OCI-LY1 (cell line): ENCODE data around the gene MGRN1.

ENCODE experiments used
- H2AFZ ChIP-seq: fragments of 200-600 bp; sonication (generic), shearing (Covaris generic); 2 replicates; pipeline ENCODE4 v1.6.0; 2014; ENCODE audit warnings: antibody characterized with exemption, mild to moderate bottlenecking, low read length
- H3F3A ChIP-seq: fragments of 200-600 bp; sonication (generic), shearing (Covaris generic); 2 replicates; pipeline ENCODE4 v1.6.0; 2014; ENCODE audit warnings: mild to moderate bottlenecking, antibody characterized with exemption, low read length, moderate library complexity; ENCODE audit not compliant: insufficient read depth
- H3K27ac ChIP-seq: fragments of 200-600 bp; sonication (generic); 2 replicates; pipeline ENCODE4 v1.5.1; 2014; ENCODE audit warnings: low read length, mixed run types, mild to moderate bottlenecking, low read depth; ENCODE audit not compliant: poor library complexity, severe bottlenecking
- H3K27me3 ChIP-seq: fragments of 200-600 bp; sonication (generic); 2 replicates; pipeline ENCODE4 v1.6.0; 2014; ENCODE audit warnings: antibody characterized with exemption, mild to moderate bottlenecking, low read length, moderate library complexity; ENCODE audit not compliant: insufficient read depth
- H3K36me3 ChIP-seq: fragments of 200-600 bp; sonication (generic); 2 replicates; pipeline ENCODE4 v1.6.1; 2014; ENCODE audit warnings: mild to moderate bottlenecking, antibody characterized with exemption, low read length, moderate library complexity, mixed read lengths; ENCODE audit not compliant: insufficient read depth
- H3K4me1 ChIP-seq: fragments of 200-600 bp; sonication (generic); 2 replicates; pipeline ENCODE4 v1.5.1; 2014; ENCODE audit warnings: mild to moderate bottlenecking, low read length, moderate library complexity; ENCODE audit not compliant: insufficient read depth, severe bottlenecking
- H3K4me2 ChIP-seq: fragments of 200-600 bp; sonication (generic), shearing (Covaris generic); 2 replicates; pipeline ENCODE4 v1.6.1; 2014; ENCODE audit warnings: low read length
- H3K4me3 ChIP-seq: fragments of 200-600 bp; sonication (generic); 2 replicates; pipeline ENCODE4 v1.5.1; 2014; ENCODE audit warnings: low read length, low read depth, mild to moderate bottlenecking, mixed read lengths; ENCODE audit not compliant: poor library complexity, severe bottlenecking
- H3K79me2 ChIP-seq: fragments of 200-600 bp; shearing (Covaris generic); 2 replicates; pipeline ENCODE4 v1.6.1; 2016; ENCODE audit warnings: mixed run types, low read length, mixed read lengths; ENCODE audit not compliant: insufficient read depth
- H3K9ac ChIP-seq: fragments of 200-600 bp; sonication (generic), shearing (Covaris generic); 2 replicates; pipeline ENCODE4 v1.6.1; 2014; ENCODE audit warnings: mild to moderate bottlenecking, low read length, mixed read lengths
- H3K9me2 ChIP-seq: fragments of 200-600 bp; sonication (generic), shearing (Covaris generic); 2 replicates; pipeline ENCODE4 v1.6.1; 2014; ENCODE audit warnings: low read depth, mild to moderate bottlenecking, low read length, mixed read lengths
- H3K9me3 ChIP-seq: fragments of 200-600 bp; shearing (Covaris generic); 2 replicates; pipeline ENCODE4 v1.6.1; 2014; ENCODE audit warnings: low read length, mixed read lengths
- H4K20me1 ChIP-seq: fragments of 200-600 bp; sonication (generic), shearing (Covaris generic); 2 replicates; pipeline ENCODE4 v1.6.0; 2016; ENCODE audit warnings: mild to moderate bottlenecking, low read length; ENCODE audit not compliant: insufficient read depth
- CTCF ChIP-seq: fragments of 200-600 bp; sonication (generic), shearing (Covaris generic); IDR thresholded peaks from 2 replicates; pipeline ENCODE4 v1.5.1; 2017; ENCODE audit warnings: mild to moderate bottlenecking, antibody characterized with exemption, low read length, moderate library complexity, mixed read lengths
- EZH2 ChIP-seq: fragments of 200-600 bp; sonication (generic), shearing (Covaris generic); IDR thresholded peaks from 2 replicates; pipeline ENCODE4 v1.8.0; 2017; ENCODE audit warnings: borderline replicate concordance, mixed run types, mild to moderate bottlenecking, antibody characterized with exemption, low read length, moderate library complexity, mixed read lengths

The MGRN1 gene

GRCh38 chr16:4606354-4606753 is 18.3 kb upstream of the MGRN1 start:
- H3K4me3 ChIP-seq: no peak overlapping the region
- H3K9me2 ChIP-seq: no peaks in the 10 kb centered on the region
- H3F3A ChIP-seq: no peaks in the 10 kb centered on the region
- no peak overlapping the region for H3K4me2 ChIP-seq
- peaks cover 20% of the 10 kb centered on the region for H3K36me3 ChIP-seq
- H4K20me1 ChIP-seq: no peaks in the 10 kb centered on the region
- H3K79me2 ChIP-seq: no peaks in the 10 kb centered on the region
- peaks cover 7% of the 10 kb centered on the region; the same call in 1 of the 2 replicates for H3K27me3 ChIP-seq
- H2AFZ ChIP-seq: no peak overlapping the region
- no peaks in the 10 kb centered on the region for H3K4me1 ChIP-seq
- H3K9ac ChIP-seq: no peak overlapping the region
- no peaks in the 10 kb centered on the region for H3K9me3 ChIP-seq
- TF ChIP-seq EZH2: no peak
- TF ChIP-seq CTCF: no peak
- no peak overlapping the region for H3K27ac ChIP-seq

DNA sequence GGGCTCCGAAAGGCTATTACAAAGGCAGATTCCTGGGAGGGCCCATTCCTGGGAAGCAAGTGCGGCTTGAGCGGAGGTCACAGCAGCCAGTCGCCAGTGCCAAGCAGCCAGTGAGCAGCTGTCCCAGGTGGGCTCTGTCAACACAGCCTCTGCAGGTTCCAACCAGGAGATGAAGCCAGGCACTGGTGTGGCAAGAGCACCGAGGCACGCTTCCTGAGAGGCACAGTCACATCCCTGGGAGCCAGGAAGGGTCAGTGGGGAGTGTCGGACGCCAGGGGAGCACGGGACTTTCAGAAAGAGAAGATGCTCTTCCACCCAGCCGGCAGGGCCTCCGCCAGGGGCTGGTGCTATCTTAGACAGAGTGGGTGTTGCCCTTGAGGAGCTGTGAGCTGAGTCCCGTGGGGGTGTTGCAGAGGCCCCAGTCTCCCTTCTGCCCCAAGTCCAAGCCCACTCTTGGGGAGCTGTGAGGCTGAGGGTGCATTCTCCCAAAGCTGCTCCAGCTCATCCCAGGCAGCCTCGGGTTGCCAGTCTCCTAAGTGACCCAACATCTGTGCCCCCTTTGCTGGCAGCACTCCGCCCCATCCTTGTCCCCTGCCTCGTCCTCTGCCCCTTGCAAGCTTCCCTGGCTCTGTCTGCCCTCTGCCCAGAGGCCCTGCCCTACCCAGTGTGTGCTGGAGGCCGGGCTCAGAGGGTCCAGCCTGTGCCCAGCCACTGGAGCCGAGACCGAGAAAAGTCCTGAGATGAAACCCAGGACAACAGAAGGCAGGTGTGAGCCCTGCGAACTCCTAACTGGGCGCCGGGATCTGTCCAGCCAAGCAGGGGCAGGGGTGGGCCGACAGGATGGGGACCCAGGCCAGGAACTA is 16.6 kb upstream of the MGRN1 start:
- H3K9ac ChIP-seq: no peak overlapping the region
- H3F3A ChIP-seq: no peaks in the 10 kb centered on the region
- no peak overlapping the region for H2AFZ ChIP-seq
- H3K9me3 ChIP-seq: no peaks in the 10 kb centered on the region
- no peak overlapping the region for H3K4me3 ChIP-seq
- H3K36me3 ChIP-seq: peaks cover 20% of the 10 kb centered on the region
- H3K79me2 ChIP-seq: no peaks in the 10 kb centered on the region
- no peak overlapping the region for H3K27ac ChIP-seq
- H4K20me1 ChIP-seq: no peaks in the 10 kb centered on the region
- H3K4me2 ChIP-seq: no peak overlapping the region
- no peak for TF ChIP-seq EZH2
- no peak for TF ChIP-seq CTCF
- H3K4me1 ChIP-seq: peaks cover 6% of the 10 kb centered on the region
- no peaks in the 10 kb centered on the region for H3K27me3 ChIP-seq
- no peaks in the 10 kb centered on the region for H3K9me2 ChIP-seq

DNA sequence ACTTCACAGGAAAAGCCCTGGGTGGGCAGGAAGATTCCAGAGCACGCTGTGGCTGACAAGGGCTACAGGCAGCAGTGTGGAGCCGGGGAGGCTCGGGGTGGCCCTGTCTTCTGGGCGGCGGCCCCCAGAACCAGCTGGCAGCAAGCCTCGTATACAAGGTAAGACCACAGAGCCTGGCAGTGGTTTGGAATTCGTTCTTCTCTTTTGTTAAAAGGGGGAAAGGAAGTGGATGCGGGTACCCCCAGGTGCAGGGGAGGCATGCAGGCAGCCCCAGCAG is 16.0 kb upstream of the MGRN1 start:
- H3K4me3 ChIP-seq: no peak overlapping the region
- H3K4me1 ChIP-seq: peaks cover 12% of the 10 kb centered on the region
- no peak overlapping the region for H3K4me2 ChIP-seq
- no peaks in the 10 kb centered on the region for H4K20me1 ChIP-seq
- no peak overlapping the region for H3K9ac ChIP-seq
- no peaks in the 10 kb centered on the region for H3K27me3 ChIP-seq
- no peaks in the 10 kb centered on the region for H3F3A ChIP-seq
- H3K36me3 ChIP-seq: peaks cover 20% of the 10 kb centered on the region
- H3K9me3 ChIP-seq: no peaks in the 10 kb centered on the region
- no peak for TF ChIP-seq EZH2
- no peak for TF ChIP-seq CTCF
- no peaks in the 10 kb centered on the region for H3K9me2 ChIP-seq
- H3K27ac ChIP-seq: no peak overlapping the region
- H2AFZ ChIP-seq: no peak overlapping the region
- H3K79me2 ChIP-seq: no peaks in the 10 kb centered on the region
